GM19467 (cell line): ENCODE measurements around the gene C9.
"Not testable (repeated sequence)": the region's sequence is repeated elsewhere in the genome, so short reads cannot be mapped to it uniquely, and the experiment has no call there.

Experiments
- ATAC-seq: cut with Tn5 transposase; IDR thresholded peaks from one replicate; pipeline ENCODE4 v1.9.1; 2021; ENCODE audit warnings: mild to moderate bottlenecking, moderate library complexity; ENCODE audit not compliant: unreplicated experiment

Gene C9

GRCh38 chr5:39373791-39374190 lies 9.5 kb upstream of the C9 start:
- ATAC-seq, result no peak

GRCh38 chr5:39371367-39371635 lies 7.0 kb upstream of the C9 start:
- no peak for ATAC-seq

- no peak for ATAC-seq
Measured at GRCh38 chr5:39370555-39371366, 6.5 kb upstream of the C9 start.

- no peak for ATAC-seq
Measured at GRCh38 chr5:39369123-39369815, 5.0 kb upstream of the C9 start.

- no peak for ATAC-seq
Measured at GRCh38 chr5:39368116-39368515, 3.8 kb upstream of the C9 start.

GRCh38 chr5:39367711-39368110 lies 3.4 kb upstream of the C9 start:
- no peak for ATAC-seq

- no peak for ATAC-seq
Measured at GRCh38 chr5:39363217-39363616, 1.1 kb downstream of the C9 start.

GRCh38 chr5:39362646-39363045 lies 1.6 kb downstream of the C9 start:
- ATAC-seq, result no peak

GRCh38 chr5:39361306-39361705 lies 3.0 kb downstream of the C9 start:
- ATAC-seq, result no peak

GRCh38 chr5:39360471-39361111 lies 3.7 kb downstream of the C9 start:
- no peak for ATAC-seq

- ATAC-seq, result no peak
Measured at GRCh38 chr5:39356263-39356662, 8.0 kb downstream of the C9 start.

GRCh38 chr5:39355324-39355723 lies 9.0 kb downstream of the C9 start:
- ATAC-seq, result no peak

GRCh38 chr5:39353717-39354399 lies 10.4 kb downstream of the C9 start:
- ATAC-seq, result no peak

GRCh38 chr5:39352951-39353350 lies 11.3 kb downstream of the C9 start:
- no peak for ATAC-seq

- ATAC-seq, result no peak
Measured at GRCh38 chr5:39352170-39352569, 12.1 kb downstream of the C9 start.

GRCh38 chr5:39349484-39349883 lies 14.8 kb downstream of the C9 start:
- no peak for ATAC-seq

GRCh38 chr5:39342460-39342859 lies 21.8 kb downstream of the C9 start:
- ATAC-seq, result no peak

GRCh38 chr5:39341896-39342295 lies 22.4 kb downstream of the C9 start:
- no peak for ATAC-seq

- ATAC-seq, result no peak
Measured at GRCh38 chr5:39340506-39340905, 23.8 kb downstream of the C9 start.

GRCh38 chr5:39337252-39337915 lies 26.9 kb downstream of the C9 start:
- no peak for ATAC-seq

- ATAC-seq, result not testable (repeated sequence)
Measured at GRCh38 chr5:39334296-39334695, 30.0 kb downstream of the C9 start.
